Rectal smooth muscle tissue (tissue), 1 donor: Measurements from ENCODE around the gene TUBA4A.

Experiments used
- H3K27ac ChIP-seq: one replicate; pipeline ENCODE4 v1.7.0; 2013; ENCODE audit warnings: low read depth, low read length, inconsistent platforms
- H3K27me3 ChIP-seq: one replicate; pipeline ENCODE4 v1.7.0; 2013; ENCODE audit warnings: low read length; ENCODE audit not compliant: control insufficient read depth, insufficient read depth
- H3K36me3 ChIP-seq: one replicate; pipeline ENCODE4 v1.7.0; 2013; ENCODE audit warnings: low read length; ENCODE audit not compliant: control insufficient read depth, insufficient read depth
- H3K4me1 ChIP-seq: one replicate; pipeline ENCODE4 v1.7.0; 2013; ENCODE audit warnings: low read length; ENCODE audit not compliant: control insufficient read depth, insufficient read depth
- H3K4me3 ChIP-seq: one replicate; pipeline ENCODE4 v1.7.0; 2013; ENCODE audit warnings: low read length
- H3K9ac ChIP-seq: one replicate; pipeline ENCODE4 v1.7.0; 2013; ENCODE audit warnings: low read length

TUBA4A gene

DNA sequence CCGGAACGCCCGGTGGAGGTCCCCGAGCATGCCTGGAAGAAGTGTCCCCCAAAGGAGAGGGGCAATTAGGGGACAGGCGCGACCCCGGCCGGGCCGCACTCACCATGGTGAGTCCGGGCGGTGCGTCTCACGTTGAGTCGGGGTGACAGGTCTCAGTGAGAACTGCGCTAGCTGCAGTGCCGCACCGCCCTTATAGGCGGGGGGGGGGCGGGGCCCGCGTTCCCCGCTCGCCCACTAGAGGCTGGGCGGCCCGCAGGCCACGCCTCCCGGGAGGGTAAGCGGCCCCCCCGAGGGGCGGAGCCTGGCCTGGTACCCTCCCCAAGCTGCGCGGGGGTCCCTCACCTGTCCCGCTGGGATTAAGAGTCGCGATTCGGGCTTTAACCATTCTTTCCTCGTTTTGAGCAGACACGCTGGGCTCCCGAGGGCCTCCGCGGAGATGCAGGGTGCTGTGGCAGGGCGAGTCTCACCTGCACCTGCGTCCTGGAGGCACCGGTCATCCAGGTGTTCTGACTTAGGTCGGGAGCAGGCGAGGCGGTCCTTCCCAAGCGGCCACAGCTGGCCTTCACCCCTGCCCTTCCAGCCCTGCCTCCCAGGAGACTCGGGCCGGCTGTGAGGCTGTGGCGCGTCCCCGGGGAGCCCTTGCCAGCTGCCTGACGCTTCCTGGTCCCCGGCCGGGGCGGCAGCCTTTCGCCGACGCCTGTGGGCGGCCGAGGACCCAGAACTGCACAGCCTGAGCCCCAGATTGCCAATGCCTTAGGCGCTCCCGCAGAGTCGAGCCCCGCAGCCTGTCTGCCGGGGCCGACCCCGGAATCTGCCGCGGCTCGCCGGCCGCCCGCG, at the start of gene TUBA4A:
TUBA4A (minus strand) TSS at position 166 of the 837 bp plus-strand sequence; CDS start at position 106, 60 bp downstream.
- H3K27ac ChIP-seq = peak within 1 kb of the TSS; percentile 62
- H3K9ac ChIP-seq = peak within 1 kb of the TSS; percentile 64
- peak within 1 kb of the TSS; percentile 81 for H3K4me3 ChIP-seq
- H3K27me3 ChIP-seq = no peaks in the 10 kb centered on the region
- H3K36me3 ChIP-seq = peaks cover 12% of the 10 kb centered on the region
- H3K4me1 ChIP-seq = peaks cover 22% of the 10 kb centered on the region

DNA sequence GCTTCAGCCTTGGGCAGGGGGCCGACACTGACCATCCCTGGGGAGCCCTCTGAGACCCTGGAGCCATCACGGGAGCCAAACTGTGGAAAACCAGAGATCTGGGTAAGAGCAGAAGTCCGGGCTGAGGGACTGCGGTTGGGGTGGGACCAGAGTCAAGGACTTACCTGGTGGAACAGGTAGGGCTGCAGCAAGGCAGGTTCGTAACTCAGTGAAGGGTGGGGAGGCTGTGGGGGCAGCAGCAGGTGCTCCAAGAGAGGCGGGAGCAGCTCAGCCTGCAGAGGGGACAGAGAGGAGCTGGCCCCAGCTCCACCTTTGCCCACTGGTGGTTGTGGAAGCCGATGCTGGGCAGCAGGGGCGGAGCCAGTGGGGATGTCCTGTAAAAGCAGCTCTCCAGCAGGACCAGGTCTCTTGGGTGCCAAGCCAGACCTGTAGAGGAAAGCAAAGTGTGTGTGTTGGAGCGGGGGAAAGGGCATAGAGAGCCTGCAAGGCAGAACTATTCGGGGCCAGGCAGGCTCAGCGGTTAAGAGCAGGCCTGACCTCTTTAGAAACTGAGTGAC, 48.8 kb upstream of the TUBA4A start:
- H3K27ac ChIP-seq = no peak overlapping the region
- no peaks in the 10 kb centered on the region for H3K36me3 ChIP-seq
- no peak overlapping the region for H3K9ac ChIP-seq
- H3K4me1 ChIP-seq = no peaks in the 10 kb centered on the region
- peaks cover 2% of the 10 kb centered on the region for H3K27me3 ChIP-seq
- no peak overlapping the region for H3K4me3 ChIP-seq

- no peaks in the 10 kb centered on the region for H3K36me3 ChIP-seq
- no peak overlapping the region for H3K4me3 ChIP-seq
- H3K9ac ChIP-seq = no peak overlapping the region
- peaks cover 2% of the 10 kb centered on the region for H3K27me3 ChIP-seq
- H3K4me1 ChIP-seq = no peaks in the 10 kb centered on the region
- no peak overlapping the region for H3K27ac ChIP-seq
These were observed 46.3 kb upstream of the TUBA4A start for GRCh38 chr2:219300022-219300421.

DNA sequence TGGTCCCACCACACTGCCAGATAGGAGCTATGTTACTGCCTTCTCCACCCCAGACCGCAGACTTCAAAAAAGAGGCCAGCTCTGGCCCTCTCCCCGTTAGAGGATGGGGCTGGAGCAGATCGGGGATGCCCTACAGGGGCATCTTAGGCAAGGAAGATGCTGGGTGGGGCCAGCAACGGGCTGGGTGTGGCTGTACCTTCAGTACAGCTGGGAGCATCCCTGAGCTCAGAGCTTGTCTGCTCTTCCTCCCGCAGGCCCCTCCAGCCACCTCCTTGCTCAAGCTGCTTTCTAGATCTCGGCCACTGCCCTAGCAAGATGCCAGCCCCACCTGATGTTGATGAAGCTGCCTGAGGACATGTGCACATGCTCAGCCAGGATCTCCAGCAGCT, 45.6 kb upstream of the TUBA4A start:
- H3K9ac ChIP-seq = no peak overlapping the region
- H3K4me1 ChIP-seq = no peaks in the 10 kb centered on the region
- no peak overlapping the region for H3K4me3 ChIP-seq
- no peak overlapping the region for H3K27ac ChIP-seq
- H3K27me3 ChIP-seq = peaks cover 2% of the 10 kb centered on the region
- H3K36me3 ChIP-seq = no peaks in the 10 kb centered on the region

DNA sequence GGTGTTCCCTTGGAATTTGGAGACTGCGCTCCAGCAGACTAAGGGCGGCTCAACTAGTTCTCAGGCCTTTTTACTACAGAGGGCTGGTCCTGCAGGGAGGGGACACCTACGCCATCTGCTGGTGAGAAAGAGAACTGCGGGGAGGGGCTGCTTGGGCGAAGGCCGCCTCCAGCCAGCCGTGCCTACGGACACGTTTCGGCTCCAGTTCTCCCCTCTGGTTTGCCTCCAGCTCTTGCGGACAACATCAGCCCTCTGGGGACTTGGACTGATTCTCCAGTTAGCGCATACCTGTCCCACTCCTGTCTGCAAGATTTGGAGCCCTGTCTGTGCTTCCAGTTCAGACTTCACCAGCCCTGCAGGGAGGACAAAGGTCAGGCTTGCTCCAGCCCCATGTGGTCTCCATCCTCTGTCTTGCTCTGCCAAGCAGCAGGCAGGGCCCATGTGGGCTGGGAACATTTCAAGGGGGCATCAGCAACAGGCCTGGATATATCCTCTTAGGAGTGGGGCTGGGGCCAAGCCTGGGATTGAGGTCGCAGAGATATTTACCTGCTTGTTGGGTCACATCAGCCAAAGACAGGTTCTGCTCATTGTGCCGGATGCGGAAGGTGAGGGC, 45.1 kb upstream of the TUBA4A start:
- Histone ChIP-seq H3K36me3 (no peaks in the 10 kb centered on the region), H3K4me3 (no peak overlapping the region), H3K27me3 (peaks cover 2% of the 10 kb centered on the region), H3K9ac (no peak overlapping the region), H3K4me1 (no peaks in the 10 kb centered on the region), H3K27ac (no peak overlapping the region)

DNA sequence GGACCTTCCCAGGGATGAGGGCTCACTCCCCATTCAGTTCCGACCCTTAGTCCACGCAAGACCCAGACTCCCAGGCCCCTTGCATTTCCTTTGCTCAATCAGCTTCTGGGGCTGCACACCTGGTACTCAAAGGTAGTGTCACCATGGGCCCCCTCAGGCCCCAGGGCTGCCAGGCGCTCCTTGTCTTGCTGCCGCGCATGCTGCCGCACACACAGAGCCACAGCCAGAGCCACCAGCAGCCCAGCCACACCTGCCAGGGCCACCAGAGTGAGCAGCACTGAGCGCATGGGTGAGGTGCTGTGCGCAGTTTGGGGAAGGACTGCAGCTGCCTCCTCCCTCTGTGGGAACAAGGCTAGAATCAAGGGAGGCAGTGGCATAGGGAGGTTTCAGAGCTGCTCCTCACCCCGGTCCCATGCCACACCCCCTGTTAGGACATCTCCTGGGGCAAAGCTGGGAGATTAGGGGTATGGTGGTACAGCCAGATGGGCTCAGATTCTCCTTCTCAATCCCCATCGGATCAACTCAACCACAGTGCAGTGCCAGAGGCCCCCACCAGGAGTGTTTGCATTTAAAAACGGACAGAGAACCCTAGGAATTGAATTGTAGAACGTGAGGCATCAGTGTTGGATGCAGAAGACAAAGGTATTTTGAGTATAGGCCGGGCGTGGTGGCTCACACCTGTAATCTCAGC, 44.2 kb upstream of the TUBA4A start:
- H3K36me3 ChIP-seq = no peaks in the 10 kb centered on the region
- H3K27ac ChIP-seq = no peak overlapping the region
- H3K27me3 ChIP-seq = peaks cover 2% of the 10 kb centered on the region
- H3K4me3 ChIP-seq = no peak overlapping the region
- H3K4me1 ChIP-seq = no peaks in the 10 kb centered on the region
- no peak overlapping the region for H3K9ac ChIP-seq

- Histone ChIP-seq H3K36me3 (no peaks in the 10 kb centered on the region), H3K4me3 (no peak overlapping the region), H3K9ac (no peak overlapping the region), H3K4me1 (no peaks in the 10 kb centered on the region), H3K27ac (no peak overlapping the region), H3K27me3 (no peaks in the 10 kb centered on the region)
These were observed 43.1 kb upstream of the TUBA4A start for GRCh38 chr2:219296631-219297391.

- H3K4me1 ChIP-seq = no peaks in the 10 kb centered on the region
- H3K36me3 ChIP-seq = no peaks in the 10 kb centered on the region
- no peak overlapping the region for H3K4me3 ChIP-seq
- H3K27ac ChIP-seq = no peak overlapping the region
- H3K9ac ChIP-seq = no peak overlapping the region
- no peaks in the 10 kb centered on the region for H3K27me3 ChIP-seq
These were observed 42.4 kb upstream of the TUBA4A start for GRCh38 chr2:219296142-219296541.

DNA sequence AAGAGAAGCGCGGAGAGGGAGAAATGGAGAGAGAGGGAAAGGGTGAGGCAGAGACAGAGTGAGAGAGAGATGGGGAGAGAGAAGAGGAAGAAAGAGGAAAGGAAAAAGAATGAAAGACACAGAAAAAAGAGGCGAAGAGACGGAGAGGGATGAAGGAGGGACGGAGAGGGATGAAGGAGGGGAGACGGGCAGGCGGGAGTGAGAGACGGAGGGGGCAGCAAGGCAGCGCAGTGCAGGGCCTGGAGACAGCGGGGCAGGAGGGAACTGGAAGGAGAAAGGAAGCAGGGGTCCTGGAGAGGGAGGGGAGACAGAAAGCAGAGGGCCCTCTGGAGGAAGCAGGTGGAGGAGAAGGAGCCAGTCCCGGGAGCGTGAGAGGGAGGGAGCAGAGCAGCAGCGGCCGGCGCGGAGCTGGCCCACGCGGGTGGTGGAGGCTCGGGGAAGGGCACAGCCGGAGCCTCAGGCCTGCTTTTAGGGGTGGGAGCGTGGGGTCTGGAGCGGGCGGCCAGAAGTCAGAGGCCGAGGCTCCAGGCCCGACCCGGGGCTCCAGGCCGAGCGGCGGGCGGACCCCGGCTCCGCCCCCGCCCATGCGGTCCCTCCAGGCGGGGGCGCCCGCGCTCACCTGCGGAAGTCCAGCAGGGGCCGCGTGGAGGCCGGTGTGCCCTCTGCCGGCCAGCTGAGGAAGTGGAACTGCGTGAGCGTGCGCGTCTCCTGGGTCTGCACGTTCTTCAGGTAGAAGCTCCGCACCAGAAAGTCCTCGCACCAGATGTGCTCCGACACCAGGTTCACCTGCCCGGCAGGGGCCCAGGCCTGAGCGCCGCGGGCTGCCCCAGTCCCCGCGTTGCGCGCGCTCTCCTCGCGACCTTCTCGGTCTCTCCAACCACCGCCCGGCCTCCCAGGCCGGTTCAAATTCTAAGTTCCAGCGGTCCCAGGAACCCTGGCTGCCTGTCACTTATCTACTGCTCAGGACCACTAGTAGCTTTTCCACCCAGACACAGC, 40.9 kb upstream of the TUBA4A start:
- Histone ChIP-seq H3K9ac (peak overlapping the region; percentile 43), H3K36me3 (no peaks in the 10 kb centered on the region), H3K4me1 (peaks cover 6% of the 10 kb centered on the region), H3K4me3 (peak overlapping the region; percentile 56), H3K27ac (peak overlapping the region; percentile 72), H3K27me3 (no peaks in the 10 kb centered on the region)

- Histone ChIP-seq H3K27ac (no peak overlapping the region), H3K4me1 (peaks cover 10% of the 10 kb centered on the region), H3K9ac (no peak overlapping the region), H3K27me3 (no peaks in the 10 kb centered on the region), H3K4me3 (no peak overlapping the region), H3K36me3 (no peaks in the 10 kb centered on the region)
These were observed 40.1 kb upstream of the TUBA4A start for GRCh38 chr2:219293736-219294231.

- H3K9ac ChIP-seq = no peak overlapping the region
- peaks cover 10% of the 10 kb centered on the region for H3K4me1 ChIP-seq
- H3K27me3 ChIP-seq = no peaks in the 10 kb centered on the region
- H3K36me3 ChIP-seq = no peaks in the 10 kb centered on the region
- H3K4me3 ChIP-seq = no peak overlapping the region
- H3K27ac ChIP-seq = no peak overlapping the region
These were observed 38.9 kb upstream of the TUBA4A start for GRCh38 chr2:219292616-219293015.
